K562 (cell line): ENCODE results near the gene ECPAS. TPM values are rescaled to one million over a fixed set of nuclear protein-coding genes. Genes with fewer than 3 reads are reported as not detected.

Experiments
- ATAC-seq: fragments of 200-7000 bp; cut with Tn5 transposase; 3 replicates; pipeline ENCODE4 v1.9.1; 2020; ENCODE audit warnings: moderate library complexity
- BruUV-seq: library from RNA; stranded (reverse); fragments of 400-500 nt; replicated peaks from 2 replicates; lab custom pipeline; 2021; lab: Mats Ljungman, UMichigan
- CTCF ChIA-PET: fragments of 300-600 bp; formaldehyde crosslinking; extraction: SDS; loops from one replicate; lab custom pipeline; 2021; ENCODE audit warnings: low intra/inter-chr PET ratio; lab: Yijun Ruan, JAX
- POLR2A ChIA-PET: fragments of 300-600, 350-650 bp; sonication (Branson Sonifier 250); formaldehyde crosslinking; extraction: SDS; loops from one replicate; lab custom pipeline; 2021; ENCODE audit warnings: antibody characterized with exemption, inconsistent platforms; lab: Yijun Ruan, JAX
- DNase-seq, 4 experiments: peaks; one replicate each; pipeline versions ENCODE4 v3.0.0 to v3.0.0-alpha.2; 2011 to 2018; ENCODE audit warnings: low spot score in 3 of 4, mixed read lengths in 3 of 4; ENCODE audit errors: extremely low read depth in 1 of 4
- FAIRE-seq: peaks from 2 replicates; lab custom pipeline; 2011; peaks lifted over from hg19 to GRCh38; lab: Jason Lieb, UNC
- H2AFZ ChIP-seq: 2 replicates; pipeline ENCODE4 v1.6.0; 2011; ENCODE audit warnings: low read depth, low read length, control low read depth, inconsistent platforms
- H3K27ac ChIP-seq: fragments of 200-600 bp; 3 replicates; pipeline ENCODE4 v1.8.0; 2011; ENCODE audit warnings: low read depth, mild to moderate bottlenecking, control low read depth, inconsistent platforms, low read length, moderate library complexity, mixed read lengths; ENCODE audit errors: extremely low read depth
- H3K27me3 ChIP-seq, 2 experiments: fragments of 300-600 bp in 1 of 2; 2 replicates in 1 of 2; 3 replicates in 1 of 2; pipeline versions ENCODE4 v1.6.0 to v1.8.0; 2011; ENCODE audit warnings: inconsistent platforms in 2 of 2, low read length in 2 of 2, mild to moderate bottlenecking in 1 of 2, mixed read lengths in 1 of 2, moderate library complexity in 1 of 2; ENCODE audit not compliant: control insufficient read depth in 2 of 2, insufficient read depth in 2 of 2
- H3K36me3 ChIP-seq: fragments of 300-600 bp; 3 replicates; pipeline ENCODE4 v1.8.0; 2011; ENCODE audit warnings: mild to moderate bottlenecking, low read length, inconsistent platforms; ENCODE audit not compliant: control insufficient read depth, insufficient read depth
- H3K4me1 ChIP-seq, 2 experiments: fragments of 200-600 bp in 1 of 2; replicated peaks in 1 of 2; 2 replicates in 1 of 2; 3 replicates in 1 of 2; pipeline versions ENCODE4 v1.5.1 to v1.8.0; 2011; ENCODE audit warnings: inconsistent platforms in 2 of 2, low read length in 2 of 2, mild to moderate bottlenecking in 1 of 2, mixed read lengths in 1 of 2, moderate library complexity in 1 of 2; ENCODE audit not compliant: control insufficient read depth in 2 of 2, insufficient read depth in 2 of 2
- H3K4me2 ChIP-seq: 2 replicates; pipeline ENCODE4 v1.6.1; 2011; ENCODE audit warnings: low read length, control low read depth, inconsistent platforms, mixed read lengths; ENCODE audit not compliant: insufficient read depth
- H3K4me3 ChIP-seq: fragments of 200-600 bp; sonication (generic), shearing (Covaris generic); 2 replicates; pipeline ENCODE4 v1.5.1; 2016; ENCODE audit warnings: control low read depth, inconsistent platforms
- H3K79me2 ChIP-seq: fragments of 200-600 bp; 3 replicates; pipeline ENCODE4 v1.8.0; 2011; ENCODE audit warnings: low read length, inconsistent platforms; ENCODE audit not compliant: control insufficient read depth, insufficient read depth
- H3K9ac ChIP-seq, 2 experiments: 2 replicates each; pipeline versions ENCODE4 v1.6.0 to v1.6.1; 2011; ENCODE audit warnings: low read depth in 2 of 2, low read length in 2 of 2, control low read depth in 1 of 2, inconsistent platforms in 1 of 2, mild to moderate bottlenecking in 1 of 2, mixed read lengths in 1 of 2; ENCODE audit not compliant: insufficient read depth in 1 of 2
- H3K9me1 ChIP-seq: one replicate; pipeline ENCODE4 v1.6.0; 2011; ENCODE audit warnings: inconsistent platforms, mild to moderate bottlenecking, low read length, moderate library complexity; ENCODE audit not compliant: control insufficient read depth, insufficient read depth
- H3K9me3 ChIP-seq: replicated peaks from 2 replicates; pipeline ENCODE4 v1.5.1; 2011; ENCODE audit warnings: low read depth, low read length, inconsistent platforms; ENCODE audit not compliant: control insufficient read depth, insufficient read depth
- H4K20me1 ChIP-seq: replicated peaks from 2 replicates; pipeline ENCODE4 v1.6.1; 2011; ENCODE audit warnings: low read length, inconsistent platforms, mixed read lengths; ENCODE audit not compliant: control insufficient read depth, insufficient read depth
- ATF2 ChIP-seq: sonication (generic); formaldehyde crosslinking; IDR thresholded peaks from 2 replicates; pipeline ENCODE4 v1.8.1; 2022; ENCODE audit warnings: missing genetic modification reagents
- CBFA2T2 ChIP-seq: fragments of 450-650 bp; conservative IDR thresholded peaks from 2 replicates; pipeline ENCODE4 v1.6.1; 2017; ENCODE audit warnings: mild to moderate bottlenecking
- CBX5 ChIP-seq: IDR thresholded peaks from 2 replicates; pipeline ENCODE4 v1.6.1; 2014; ENCODE audit warnings: low read depth, borderline replicate concordance
- CREBBP ChIP-seq: IDR thresholded peaks from one replicate; pipeline ENCODE4 v1.6.1; 2012; ENCODE audit warnings: low read depth, mild to moderate bottlenecking, control low read depth, inconsistent platforms, low read length
- ETV1 ChIP-seq: fragments of 450-650 bp; conservative IDR thresholded peaks from 2 replicates; pipeline ENCODE4 v1.6.1; 2016; ENCODE audit warnings: missing genetic modification characterization, control low read depth, low read depth, missing compliant biosample characterization
- SMAD2 ChIP-seq: fragments of 150-350 bp; IDR thresholded peaks from 2 replicates; pipeline ENCODE4 v1.6.1; 2014; ENCODE audit warnings: low read depth, mild to moderate bottlenecking, low read length
- WHSC1 ChIP-seq: IDR thresholded peaks from one replicate; pipeline ENCODE4 v1.6.1; 2012; ENCODE audit warnings: low read length, control low read depth, inconsistent platforms
- ZKSCAN8 ChIP-seq: fragments of 200-800 bp; sonication (Bioruptor generic); IDR thresholded peaks from 2 replicates; pipeline ENCODE4 v1.6.1; 2016; ENCODE audit warnings: missing genetic modification characterization, missing compliant biosample characterization
- ZNF644 ChIP-seq: fragments of 200-800 bp; sonication (Bioruptor generic); IDR thresholded peaks from 2 replicates; pipeline ENCODE4 v1.6.1; 2016; ENCODE audit warnings: low read depth, missing genetic modification characterization, missing compliant biosample characterization
- ZNF77 ChIP-seq: fragments of 250-450 bp; sonication (Bioruptor Pico); IDR thresholded peaks from 2 replicates; pipeline ENCODE4 v1.5.0; 2020
- WGBS: fragments of 100-300 bp; shearing (Covaris generic); methylation state at CpG from one replicate; pipeline ENCODE4 v1.1.6; 2016; ENCODE audit warnings: low coverage, mixed read lengths; ENCODE audit not compliant: insufficient coverage; ENCODE audit errors: missing lambda C conversion rate; 5-methylcytosine and 5-hydroxymethylcytosine counted together
- in situ Hi-C: fragments of 300-500 bp; cut with MboI; formaldehyde crosslinking; loops from 4 replicates; pipeline ENCODE4 v1.15.0; 2018; ENCODE audit warnings: inconsistent platforms, mixed read lengths
- intact Hi-C: fragments of 100-400 bp; cut with micrococcal nuclease; formaldehyde crosslinking; loops from 2 replicates; pipeline ENCODE4 v1.14.2; 2022
- polyA plus RNA-seq, 8 experiments: library from polyadenylated mRNA; depleted of rRNA in 4 of 8; stranded (reverse) in 5 of 8; unstranded in 3 of 8; fragments of >200 nt; fragmentation: Nextera tagmentation in 2 of 8; fragmentation: Illumina TruSeq in 1 of 8; extraction: Ambion mirVana in 2 of 8; extraction: Trizol in 1 of 8; gene quantifications; 2 replicates each; pipeline versions ENCODE4 v1.2.1 to v1.2.3, GENCODE V29; 2011 to 2014; ENCODE audit warnings: inconsistent platforms in 1 of 8, missing spikeins in 1 of 8
- total RNA-seq, 7 experiments: library from RNA; depleted of rRNA in 6 of 7; stranded (reverse); fragments of >200 nt in 6 of 7; fragmentation: Illumina TruSeq in 2 of 7; extraction: Trizol in 2 of 7; gene quantifications; 2 replicates each; pipeline versions ENCODE4 v1.2.1 to v1.2.3, GENCODE V29; 2011 to 2021; ENCODE audit warnings: low replicate concordance in 1 of 7
- TF ChIP-seq, protein P1 (sequence below): conservative IDR thresholded peaks from 2 replicates; pipeline ENCODE4 v1.6.1; 2011; ENCODE audit warnings: low read depth, mild to moderate bottlenecking, low read length; ENCODE audit not compliant: control insufficient read depth

The ECPAS gene
- total and polyA plus RNA-seq, 9 of the 15 experiments (the other 6 are each of a cell fraction or from before 2014, with no cell fraction given) = 14.5 to 90.9 (median 75.7) TPM

DNA sequence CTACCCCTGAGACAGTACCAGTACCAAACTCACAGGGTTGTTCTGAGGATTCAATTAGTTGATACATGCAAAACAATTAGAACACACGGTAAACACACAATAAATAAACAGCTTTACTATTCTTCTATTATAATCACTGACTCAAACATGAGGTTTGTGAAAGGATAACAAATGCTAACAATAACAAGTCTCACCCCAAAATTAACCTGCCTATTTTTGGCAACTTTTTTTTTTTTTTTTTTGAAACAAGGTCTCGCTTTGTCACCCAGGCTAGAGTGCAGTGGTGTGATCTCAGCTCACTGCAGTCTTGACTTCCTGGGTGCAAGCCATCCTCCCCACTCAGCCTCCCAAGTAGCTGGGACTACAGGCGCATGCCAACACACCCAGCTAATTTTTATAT is 6.5 kb downstream of the ECPAS start:
- in situ Hi-C loops = no loop called here
- no peak for FAIRE-seq
- ChIA-PET CTCF (no interaction called here), POLR2A (no interaction called here)
- Histone ChIP-seq H3K9me1 (no peaks in the 10 kb centered on the region), H4K20me1 (peaks cover 11% of the 10 kb centered on the region; the same call in 1 of the 2 replicates), H3K4me1 (peaks cover under 1 to 8% of the 10 kb centered on the region in 2 experiments; a peak in 3 of 5 replicates), H3K27ac (no peak overlapping the region), H3K36me3 (peaks cover 10% of the 10 kb centered on the region; the same call in 1 of the 3 replicates), H3K4me3 (no peak overlapping the region), H2AFZ (no peak overlapping the region), H3K79me2 (peaks cover 100% of the 10 kb centered on the region), H3K4me2 (no peak overlapping the region), H3K9ac (no peak overlapping the region), H3K27me3 (no peaks in the 10 kb centered on the region), H3K9me3 (no peaks in the 10 kb centered on the region)
- intact Hi-C loops = no loop called here
- DNase-seq = no peak
- TF ChIP-seq CBX5 (no peak), ZKSCAN8 (CRISPR knock-in tag) (no peak), CBFA2T2 (no peak), CREBBP (no peak), ZNF77 (CRISPR knock-in tag) (no peak), WHSC1 (no peak), ZNF644 (tag) (no peak), ATF2 (CRISPR knock-in tag) (no peak), ETV1 (tag) (no peak), SMAD2 (no peak)
- TF ChIP-seq, protein P1, sequence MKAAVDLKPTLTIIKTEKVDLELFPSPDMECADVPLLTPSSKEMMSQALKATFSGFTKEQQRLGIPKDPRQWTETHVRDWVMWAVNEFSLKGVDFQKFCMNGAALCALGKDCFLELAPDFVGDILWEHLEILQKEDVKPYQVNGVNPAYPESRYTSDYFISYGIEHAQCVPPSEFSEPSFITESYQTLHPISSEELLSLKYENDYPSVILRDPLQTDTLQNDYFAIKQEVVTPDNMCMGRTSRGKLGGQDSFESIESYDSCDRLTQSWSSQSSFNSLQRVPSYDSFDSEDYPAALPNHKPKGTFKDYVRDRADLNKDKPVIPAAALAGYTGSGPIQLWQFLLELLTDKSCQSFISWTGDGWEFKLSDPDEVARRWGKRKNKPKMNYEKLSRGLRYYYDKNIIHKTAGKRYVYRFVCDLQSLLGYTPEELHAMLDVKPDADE = no peak
- 92% methylated on average over 3 of the region's 3 CpGs for WGBS
- ATAC-seq = no peak
- BruUV-seq = no TSS peak
